Dedifferentiated amniotic fluid mesenchymal stem cell (primary cell): ENCODE data around the gene APP.

Source experiments
- DNase-seq: peaks from one replicate; pipeline ENCODE4 v3.0.0-alpha.2; 2016; ENCODE audit errors: extremely low spot score

Gene APP

DNA sequence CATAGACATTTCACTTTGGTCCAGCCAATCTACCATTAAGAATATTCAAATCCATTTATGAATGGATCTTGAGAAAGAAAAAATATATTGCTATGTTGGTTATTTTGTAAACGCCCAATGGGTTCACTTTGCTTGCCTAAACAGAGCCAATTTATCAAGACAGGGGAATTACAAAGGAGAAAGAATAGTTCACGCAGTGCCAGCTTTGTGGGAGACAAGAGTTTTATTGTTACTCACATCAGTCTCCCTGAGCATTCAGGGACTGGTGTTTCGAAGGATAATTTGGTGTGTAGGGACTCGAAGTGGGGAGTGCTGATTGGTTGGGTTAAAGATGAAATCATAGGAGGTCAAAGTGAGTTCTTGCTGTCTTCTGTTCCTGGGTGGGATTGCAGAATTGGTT, 300.5 kb downstream of the APP start:
- no peak for DNase-seq

DNA sequence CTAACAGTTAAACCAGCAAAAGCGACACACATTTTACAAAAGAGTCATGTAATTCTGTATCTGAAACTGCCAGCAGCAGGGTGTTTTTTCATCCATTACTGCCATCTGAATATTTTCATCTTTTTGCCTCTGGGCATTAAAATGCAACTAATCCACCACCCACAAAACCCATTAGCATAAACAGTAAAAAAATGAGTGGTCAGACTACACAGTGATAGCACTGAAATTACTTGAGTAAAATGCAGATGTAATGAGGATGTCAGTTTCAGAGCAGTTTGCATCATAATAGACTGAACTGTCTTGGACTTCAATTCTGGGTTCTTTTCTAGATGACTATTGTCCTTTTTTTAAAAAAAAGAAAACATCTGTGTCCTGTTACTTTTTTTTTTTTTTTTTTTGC, 303.5 kb downstream of the APP start:
- no peak for DNase-seq

DNA sequence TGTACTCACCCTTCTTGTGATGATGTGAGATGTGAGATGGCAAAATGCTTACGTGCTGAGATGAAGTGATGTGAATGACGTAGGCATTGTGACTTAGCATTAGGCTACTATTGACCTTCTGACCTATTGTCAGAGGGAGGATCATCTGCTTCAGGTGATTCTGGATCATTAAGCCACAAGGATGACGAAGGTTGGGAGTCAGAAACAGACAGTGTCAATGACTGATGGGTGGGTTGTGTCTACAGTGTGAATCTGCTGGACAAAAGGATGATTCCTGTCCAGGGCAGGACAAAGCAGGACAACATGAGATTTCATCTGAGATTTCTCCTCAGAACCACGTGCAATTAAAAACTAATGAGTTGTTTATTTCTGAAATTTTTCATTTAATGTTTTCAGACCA, 306.8 kb downstream of the APP start:
- no peak for DNase-seq

DNA sequence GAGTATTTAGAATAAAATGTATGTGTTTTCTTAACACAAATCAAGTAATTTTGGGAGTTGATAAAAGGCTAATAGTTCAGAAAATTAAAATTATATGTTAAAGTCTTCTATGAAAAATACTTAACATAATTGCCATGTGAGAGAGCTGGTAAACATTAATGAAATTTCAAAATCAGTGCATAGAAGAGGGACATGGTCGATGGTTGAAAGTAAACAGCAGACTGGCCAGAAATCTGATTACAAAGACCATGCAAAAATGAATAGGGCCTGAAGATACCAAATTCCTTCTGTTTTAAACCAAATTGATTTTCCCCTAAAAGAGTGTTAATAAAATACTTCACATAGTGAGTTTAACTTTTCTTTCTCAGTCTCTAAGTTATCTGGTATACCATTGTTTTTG, 307.5 kb downstream of the APP start:
- no peak for DNase-seq

DNA sequence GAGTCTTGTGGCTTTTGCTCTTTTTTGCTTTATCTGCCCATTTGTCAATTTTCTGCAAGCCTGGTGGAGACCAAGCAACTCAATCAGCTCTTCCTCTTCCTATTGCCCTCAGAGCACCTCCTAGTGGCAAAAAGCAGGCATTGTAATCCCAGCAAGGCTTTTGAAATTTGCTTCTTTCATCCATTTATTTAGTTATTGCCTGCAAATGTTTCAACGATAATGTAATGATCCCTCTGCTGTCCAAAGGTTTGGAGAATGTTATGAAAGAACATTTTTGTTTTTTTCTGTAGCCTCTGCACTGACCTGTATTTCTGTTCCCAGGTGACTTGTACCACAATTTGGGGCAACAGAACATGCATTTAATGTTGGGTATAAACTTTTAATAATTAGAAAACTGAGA, 308.0 kb downstream of the APP start:
- DNase-seq = no peak

DNA sequence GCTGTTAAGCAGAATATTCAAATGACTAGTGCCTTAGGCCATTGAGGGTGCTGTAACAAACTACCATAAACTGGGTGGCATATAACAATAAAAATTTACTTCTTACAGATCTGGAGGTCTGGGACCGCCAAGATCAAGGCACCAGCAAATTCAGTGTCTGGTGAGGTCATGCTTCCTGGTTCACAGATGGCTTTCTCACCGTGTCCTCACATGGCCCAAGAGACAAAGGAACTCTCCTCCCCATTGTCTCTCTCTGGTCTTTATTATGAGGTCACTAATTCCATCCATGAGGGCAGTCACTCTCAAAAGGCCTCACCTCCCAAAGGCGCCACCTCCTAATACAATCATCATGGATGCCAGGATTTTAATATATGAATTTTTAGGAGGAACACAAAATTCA, 308.5 kb downstream of the APP start:
- DNase-seq = no peak

DNA sequence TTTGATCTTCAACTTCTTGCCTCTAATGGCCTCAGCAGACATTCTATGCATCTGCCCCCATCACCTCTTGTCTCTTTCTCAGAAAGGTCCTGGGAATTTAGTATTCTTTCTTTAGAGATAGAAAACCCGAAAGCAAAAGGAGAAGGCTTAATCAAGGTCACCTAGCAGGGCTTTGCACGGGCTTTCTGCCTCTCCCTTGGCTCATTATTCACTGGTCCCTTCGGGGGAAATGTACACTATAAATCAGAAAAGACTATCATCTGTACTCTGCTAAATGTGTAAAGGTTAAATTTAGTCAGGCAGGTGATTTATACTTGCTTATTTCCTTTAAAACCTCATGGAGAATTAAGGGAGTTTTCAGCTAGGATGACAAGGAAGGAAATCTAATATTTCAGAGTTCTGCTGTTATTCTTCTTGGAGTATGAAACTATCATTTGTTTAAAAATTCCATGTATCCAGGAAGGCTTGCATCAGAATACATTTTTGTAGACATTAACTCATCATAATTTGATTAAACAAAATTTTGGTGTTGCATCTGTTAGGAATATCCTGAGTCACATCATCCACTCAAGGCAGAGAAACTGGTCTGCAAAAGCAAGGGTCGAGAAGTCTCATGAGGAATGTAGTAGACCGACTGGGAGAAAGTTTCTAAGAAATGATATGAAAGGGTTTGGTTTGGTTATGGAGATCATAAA, 311.2 kb downstream of the APP start:
- peak; percentile 89 for DNase-seq

DNA sequence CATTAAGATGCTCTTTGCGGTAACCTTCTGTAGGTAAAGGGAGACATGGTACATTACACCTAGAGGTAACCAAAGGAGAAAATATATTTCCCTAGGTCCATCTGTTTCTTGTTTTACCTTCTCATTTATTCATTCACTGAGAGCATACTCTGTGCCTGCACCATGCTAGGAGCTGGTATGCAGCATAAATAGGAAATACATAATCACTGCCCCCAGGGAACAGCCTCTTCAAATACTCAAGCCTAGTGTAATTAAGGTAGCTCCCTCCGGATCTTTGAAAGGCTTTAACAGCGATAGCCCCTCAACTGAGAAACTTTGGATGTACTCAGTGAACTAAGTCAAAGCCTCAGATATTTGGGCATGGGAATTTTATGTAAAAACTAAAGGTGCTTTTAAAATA, 312.2 kb downstream of the APP start:
- no peak for DNase-seq

DNA sequence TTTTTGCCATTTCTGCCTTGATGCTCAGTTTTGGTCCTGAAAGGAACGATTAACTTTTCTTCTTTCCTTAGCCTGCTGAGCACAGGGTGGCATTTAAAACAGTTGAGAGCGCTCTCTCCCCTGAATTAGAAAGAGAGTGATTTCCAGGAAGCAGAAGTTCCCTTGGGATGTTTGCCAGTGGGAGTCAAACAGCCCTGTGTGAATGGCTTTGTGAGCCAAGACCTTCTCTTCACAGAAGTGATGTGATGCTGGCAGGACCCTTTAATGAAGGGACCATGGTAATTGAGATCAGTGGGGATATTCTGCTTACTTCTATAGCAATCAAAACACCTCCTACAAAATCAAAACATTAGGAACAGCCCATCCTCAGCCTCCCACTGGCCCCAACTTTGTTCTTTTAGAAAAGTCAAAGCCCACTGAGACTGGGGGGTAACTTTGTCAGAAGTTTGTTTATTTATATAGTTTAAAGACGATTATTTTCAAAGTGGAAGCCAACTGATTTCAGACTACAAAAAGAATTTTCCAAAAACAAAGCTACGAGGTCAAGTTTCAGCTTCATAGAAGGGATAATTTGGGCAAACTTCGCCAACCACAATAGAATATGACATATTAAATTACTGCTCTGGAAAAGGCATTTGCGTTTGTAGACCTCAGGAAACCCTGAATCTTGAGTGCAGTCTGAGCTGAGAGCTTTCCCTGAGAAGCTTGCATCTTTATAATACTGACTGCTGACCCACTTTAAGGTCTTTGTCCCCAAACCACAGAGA, 313.1 kb downstream of the APP start:
- DNase-seq = peak; percentile 49

DNA sequence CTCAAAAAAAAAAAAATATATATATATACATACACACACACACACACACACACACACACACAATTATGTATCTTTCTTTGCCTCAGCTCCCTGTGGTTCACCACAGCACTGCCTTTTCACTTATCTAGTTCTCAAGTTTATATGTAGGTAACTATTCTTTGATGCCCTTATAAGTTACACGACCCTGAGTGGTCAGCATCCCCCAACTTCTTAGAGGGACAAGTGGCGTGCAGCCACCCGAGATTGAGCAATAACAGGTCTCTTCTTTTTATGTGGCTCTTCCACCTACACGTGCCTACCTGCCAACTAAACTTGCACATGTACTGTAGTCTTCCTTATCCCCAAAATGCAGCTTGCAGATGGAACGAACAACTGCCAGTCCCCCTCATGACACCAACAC, 315.0 kb downstream of the APP start:
- DNase-seq = no peak

DNA sequence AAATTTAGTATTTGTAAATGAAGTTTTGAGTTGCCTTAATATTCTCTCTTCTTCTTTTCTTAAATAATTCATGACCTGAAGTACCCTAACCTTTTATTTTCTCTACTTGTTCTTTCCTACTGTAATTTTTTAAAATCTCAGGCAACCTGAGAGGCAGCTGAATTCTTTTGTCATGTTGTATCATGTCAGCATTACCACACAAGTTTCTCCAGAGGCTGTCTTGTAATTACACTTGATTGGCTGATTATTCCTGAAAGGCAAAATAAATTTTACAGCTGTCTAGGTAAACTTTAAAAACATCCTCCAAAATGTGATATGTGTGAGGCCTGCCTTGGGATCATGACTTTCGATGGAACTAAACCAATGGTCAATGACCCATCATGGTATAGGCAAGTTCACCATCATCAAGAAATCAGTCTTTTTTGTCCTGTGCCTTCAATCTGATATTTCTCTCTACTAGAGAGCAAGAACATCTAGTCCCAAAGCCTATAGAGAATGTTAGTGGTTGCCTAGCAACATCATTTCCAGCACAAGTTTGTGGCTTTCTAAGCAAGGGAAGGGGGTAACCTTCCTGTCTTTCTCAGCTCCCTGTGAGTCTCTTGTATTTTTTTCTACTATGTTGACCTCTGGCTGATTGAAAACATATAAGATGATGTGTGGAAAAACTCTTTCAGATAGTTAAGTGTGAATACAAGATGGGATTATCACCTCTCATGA, 320.3 kb downstream of the APP start:
- no peak for DNase-seq

DNA sequence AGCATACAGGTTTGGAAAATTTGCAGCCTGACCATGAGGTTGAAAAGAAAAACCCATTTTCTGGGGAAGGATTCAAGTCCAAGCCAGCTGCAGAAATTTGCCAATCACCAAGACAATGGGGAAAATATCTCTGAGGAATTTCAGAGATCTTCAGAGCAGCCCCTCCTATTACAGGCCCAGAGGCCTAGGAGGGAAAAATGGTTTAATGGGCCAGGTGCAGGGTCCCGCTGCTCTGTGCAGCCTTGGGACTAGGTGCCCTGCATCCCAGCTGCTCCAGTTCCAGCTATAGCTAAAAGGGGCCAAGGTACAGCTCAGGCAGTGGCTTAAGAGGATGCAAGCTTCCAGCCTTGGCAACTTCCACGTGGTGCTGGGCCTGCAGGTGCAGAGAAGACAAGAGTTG, 322.3 kb downstream of the APP start:
- DNase-seq = no peak

DNA sequence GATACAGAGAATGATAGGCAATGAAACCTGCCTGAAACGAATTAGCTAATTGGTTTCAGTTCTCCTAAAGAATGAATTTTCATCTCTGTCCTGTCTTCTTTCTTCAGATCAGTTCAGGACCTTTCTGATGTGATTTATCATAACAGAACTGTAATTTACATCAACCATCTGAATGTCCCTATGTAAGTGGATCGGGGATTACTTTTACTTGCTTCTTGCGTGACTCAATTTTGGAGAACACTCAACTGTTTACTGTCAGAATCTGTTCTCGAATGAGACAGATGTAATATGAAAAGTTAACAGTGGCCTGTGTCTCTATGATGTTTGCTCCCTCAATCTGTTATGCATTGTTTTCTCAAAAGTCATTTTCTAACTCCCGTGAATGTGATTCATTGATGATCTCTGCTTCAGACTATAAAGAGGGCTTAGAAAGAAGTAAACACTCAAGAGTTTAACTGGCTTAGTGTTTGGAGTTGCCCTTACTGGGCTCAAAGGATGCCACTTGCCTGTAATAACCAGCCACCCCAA, 324.8 kb downstream of the APP start:
- DNase-seq = peak; percentile 58

DNA sequence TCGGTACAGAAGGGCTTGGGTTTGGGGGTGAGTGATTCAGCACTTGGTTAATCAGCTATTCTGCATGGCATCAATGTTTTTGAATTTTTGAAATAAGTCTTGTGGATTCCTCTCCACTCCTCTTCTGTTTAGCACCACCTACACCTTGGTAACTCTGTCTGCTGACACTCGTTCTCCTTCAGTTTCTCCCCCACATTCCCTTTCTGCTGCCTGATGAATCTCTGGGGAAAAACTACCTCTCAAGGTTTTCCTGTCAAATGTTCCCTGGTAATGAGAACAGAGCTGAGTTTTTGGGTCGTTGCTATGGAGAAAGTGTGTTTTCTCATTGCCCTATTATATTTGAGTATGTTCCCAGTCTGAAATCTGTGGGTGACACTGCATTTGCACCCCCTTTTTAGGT, 327.6 kb downstream of the APP start:
- no peak for DNase-seq

DNA sequence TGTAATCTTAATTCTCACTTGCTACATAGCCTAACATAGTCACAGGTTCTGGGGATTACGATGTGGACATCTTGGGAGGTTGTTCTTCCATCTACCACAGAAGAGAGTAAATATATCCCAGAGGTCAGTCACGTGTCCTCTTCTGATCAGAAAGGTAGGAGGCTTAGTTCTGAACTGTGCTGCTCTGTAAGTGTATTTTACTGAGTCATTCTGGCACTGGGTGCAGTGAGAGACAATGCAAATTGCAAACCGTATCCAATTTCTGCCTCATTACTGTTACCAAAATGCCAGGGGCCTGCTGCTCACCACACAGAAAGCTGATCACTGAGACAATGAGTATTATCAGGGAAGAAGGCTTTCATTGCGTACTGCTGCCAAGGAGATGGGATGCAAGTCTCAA, 331.8 kb downstream of the APP start:
- peak; percentile 16 for DNase-seq

DNA sequence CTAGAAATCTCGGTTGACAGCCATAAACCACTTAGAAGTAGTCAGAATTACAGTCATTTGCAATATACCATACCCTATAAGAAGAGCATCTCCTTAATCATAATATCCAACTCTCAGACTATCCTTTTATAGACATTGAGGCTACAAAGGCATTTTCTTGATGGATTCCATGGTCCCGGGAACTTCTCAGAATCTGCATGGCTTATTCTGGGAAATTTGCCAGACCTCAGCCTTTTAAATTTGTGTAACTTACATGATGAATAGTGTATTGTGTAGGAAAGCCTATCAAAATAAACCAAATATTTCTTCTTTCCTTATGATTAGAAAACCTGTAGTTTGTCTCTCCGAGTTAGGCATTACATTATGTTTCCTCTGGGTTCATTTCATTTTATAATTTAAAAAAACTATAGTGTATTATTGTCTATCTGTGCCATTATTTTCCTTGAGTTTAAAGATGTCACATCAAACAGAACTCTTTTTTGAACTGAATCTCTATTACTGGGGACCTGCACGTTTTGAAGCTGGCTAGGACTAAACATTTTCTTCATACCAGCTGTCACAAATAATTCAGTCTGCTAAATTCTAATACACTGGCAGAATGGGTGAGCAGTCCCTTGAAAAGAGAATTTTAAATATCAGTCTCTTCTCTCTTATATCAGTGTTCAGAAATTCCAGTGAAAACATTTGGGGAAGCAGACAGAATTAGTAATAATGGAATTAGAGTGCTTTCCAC, 332.9 kb downstream of the APP start:
- DNase-seq = peak; percentile 78

DNA sequence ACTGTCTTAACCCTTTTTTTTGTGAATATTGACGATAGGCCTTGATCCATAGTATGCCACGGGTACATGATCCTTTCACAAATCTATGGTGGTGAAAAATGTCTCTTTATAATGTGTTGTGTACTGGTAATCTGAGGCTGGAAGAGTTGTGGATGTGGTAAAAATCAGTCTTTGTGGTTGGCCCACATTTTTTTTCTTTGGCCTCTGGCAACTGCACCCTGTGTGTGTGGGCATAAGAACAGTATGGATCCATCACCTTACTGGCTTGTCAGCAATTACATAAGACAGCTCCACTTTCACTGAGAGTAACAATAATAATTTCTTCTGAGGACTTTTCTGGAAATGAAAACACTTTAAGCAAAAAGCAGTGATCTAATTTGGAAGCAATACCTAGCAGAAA, 334.2 kb downstream of the APP start:
- no peak for DNase-seq

DNA sequence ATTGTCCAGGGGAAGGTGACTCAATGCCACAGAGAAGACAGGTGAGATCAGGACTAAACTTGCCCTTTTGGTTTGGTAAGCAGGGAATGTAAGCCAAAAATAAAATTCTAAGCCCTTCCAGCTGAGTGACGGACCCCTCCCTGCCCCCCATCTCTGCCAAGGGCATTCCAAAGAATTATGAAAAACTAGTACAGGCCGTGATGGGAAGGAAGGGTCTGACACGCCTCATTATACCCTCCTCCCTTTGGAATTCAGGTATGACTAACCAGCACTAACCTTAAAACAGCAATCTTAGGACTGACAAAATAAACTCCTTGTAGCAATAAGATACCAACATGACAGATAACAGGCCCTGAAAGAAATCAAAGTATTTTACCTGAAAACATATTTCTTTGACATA, 336.2 kb downstream of the APP start:
- DNase-seq = no peak

DNA sequence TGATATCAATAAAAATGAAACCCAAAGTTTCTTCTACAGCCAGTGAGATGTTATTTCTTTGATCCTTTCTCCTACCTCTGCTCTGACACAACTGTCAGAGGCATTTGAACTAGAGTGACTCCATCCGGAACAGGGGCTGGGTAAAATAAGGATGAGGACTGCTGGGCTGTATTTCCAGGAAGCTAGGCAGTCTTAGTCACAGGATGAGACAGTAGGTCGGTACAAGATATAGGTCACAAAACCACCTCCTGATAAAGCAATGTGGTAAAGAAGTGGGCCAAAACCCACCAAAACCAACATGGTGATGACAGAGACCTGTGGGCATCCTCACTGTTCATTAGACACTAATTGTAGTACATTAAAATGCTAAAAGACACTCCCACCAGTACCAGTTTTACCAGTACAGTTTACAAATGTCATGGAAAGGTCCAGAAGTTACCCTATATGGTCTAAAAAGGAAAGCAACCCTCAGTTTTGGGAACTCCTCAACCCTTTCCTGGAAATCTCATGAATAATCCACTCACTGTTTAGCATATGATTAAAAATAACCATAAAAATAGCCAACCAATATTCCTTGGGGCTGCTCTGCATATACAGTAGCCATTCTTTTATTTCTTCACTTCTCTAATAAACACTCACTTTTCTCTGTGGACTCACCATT, 339.1 kb downstream of the APP start:
- no peak for DNase-seq
